Measurements from ENCODE around the gene FBXL13. TPM values are rescaled to one million over a fixed set of nuclear protein-coding genes. Genes with fewer than 3 reads are reported as not detected.

The FBXL13 gene
- total and polyA plus RNA-seq, 2 of the 8 experiments (the other 6 are each of a cell fraction or from before 2014, with no cell fraction given): 1.2 to 2.8 TPM

GRCh38 chr7:102869195-102869594 is 205.4 kb downstream of the FBXL13 start:
- H3K23ac ChIP-seq (ENCODE audit: insufficient read length): no peak overlapping the region
- FAIRE-seq (no peak), DNase-seq (ENCODE audit: low read depth in 1 of 2, low spot score in 2 of 2) (no peak)
- H2AK5ac ChIP-seq (ENCODE audit: low read depth, low read length): no peak overlapping the region
- H2BK12ac ChIP-seq (ENCODE audit: low read depth, low read length): no peak overlapping the region
- H3K18ac ChIP-seq (ENCODE audit: extremely low read depth, low read length): no peak overlapping the region
- H3K9me3 ChIP-seq (ENCODE audit: insufficient read depth in 2 of 2, low read depth in 1 of 2, low read length in 1 of 2): no peaks in the 10 kb centered on the region
- no peak overlapping the region for H3K4me3 ChIP-seq (ENCODE audit: extremely low read depth in 1 of 4, insufficient read depth in 2 of 4, low read depth in 3 of 4, low read length in 4 of 4)
- WGBS, 2 experiments (ENCODE audit: extremely low coverage in 1 of 2, insufficient coverage in 1 of 2, insufficient read length in 1 of 2, insufficient replicate concordance in 2 of 2, low coverage in 1 of 2, low lambda C conversion rate in 2 of 2, missing lambda C conversion rate in 1 of 2): 91% methylated on average over 5 of the region's 5 CpGs; no CpG with 5 or more reads in 1 of the 2 experiments
- H3K4me2 ChIP-seq (ENCODE audit: insufficient read depth in 1 of 2, low read depth in 2 of 2, low read length in 2 of 2): no peak overlapping the region
- H3K4ac ChIP-seq (replicated peaks; ENCODE audit: insufficient read length, low read depth, low read length): no peak overlapping the region
- no peak overlapping the region for H4K91ac ChIP-seq (replicated peaks; ENCODE audit: insufficient read length, low read length)
- no peaks in the 10 kb centered on the region for H3K4me1 ChIP-seq (replicated peaks in 1 of 4; ENCODE audit: control insufficient read depth in 3 of 4, insufficient read depth in 4 of 4, low read length in 3 of 4)
- H3K79me1 ChIP-seq (ENCODE audit: low read depth, low read length): no peaks in the 10 kb centered on the region
- H4K5ac ChIP-seq (ENCODE audit: insufficient read length, low read depth, low read length): no peak overlapping the region
- no peaks in the 10 kb centered on the region for H3K27me3 ChIP-seq (replicated peaks in 1 of 4; ENCODE audit: control insufficient read depth in 3 of 4, extremely low read depth in 1 of 4, insufficient read depth in 3 of 4, low read length in 3 of 4)
- ChIA-PET POLR2A (ENCODE audit: partially characterized antibody) (no interaction called here), CTCF (ENCODE audit: partially characterized antibody) (no interaction called here)
- H3K14ac ChIP-seq (ENCODE audit: insufficient read length): no peak overlapping the region
- no peaks in the 10 kb centered on the region for H4K20me1 ChIP-seq (replicated peaks in 1 of 2; ENCODE audit: control insufficient read depth in 1 of 2, insufficient read depth in 2 of 2, low read length in 2 of 2)
- H3K56ac ChIP-seq (replicated peaks; ENCODE audit: insufficient read length, low read depth, low read length): no peak overlapping the region
- H3K9ac ChIP-seq (replicated peaks in 1 of 4; ENCODE audit: extremely low read depth in 1 of 4, low read depth in 3 of 4, low read length in 3 of 4): no peak overlapping the region
- H3K27ac ChIP-seq (ENCODE audit: low read depth, low read length): no peak overlapping the region
- H3K23me2 ChIP-seq (ENCODE audit: low read depth, low read length): no peaks in the 10 kb centered on the region; the same call in 1 of the 2 replicates
- H2BK120ac ChIP-seq (replicated peaks; ENCODE audit: low read depth, low read length): no peak overlapping the region
- no peak overlapping the region for H2BK5ac ChIP-seq (ENCODE audit: low read depth, low read length)
- no peak overlapping the region for H2AFZ ChIP-seq (ENCODE audit: low read length)
- H3K36me3 ChIP-seq (ENCODE audit: control insufficient read depth in 2 of 4, insufficient read depth in 4 of 4, low read length in 3 of 4): no peaks in the 10 kb centered on the region
- no peak for TF ChIP-seq PHF8 (conservative IDR thresholded peaks at IDR 0.05; ENCODE audit: low read depth, low read length)
- TF ChIP-seq KDM5A (IDR thresholded peaks at IDR 0.05; ENCODE audit: low read length): no peak
- no peak for TF ChIP-seq CREB1 (IDR thresholded peaks at IDR 0.05)
- H3K79me2 ChIP-seq (ENCODE audit: control insufficient read depth in 1 of 2, insufficient read depth in 2 of 2, low read length in 2 of 2): no peaks in the 10 kb centered on the region
- no peak overlapping the region for H4K8ac ChIP-seq (ENCODE audit: extremely low read depth, insufficient read depth, low read length)
- H2BK20ac ChIP-seq (ENCODE audit: low read length): no peak overlapping the region
- no peak overlapping the region for H2BK15ac ChIP-seq (ENCODE audit: low read length)

Measured in H1 (cell line).